Lung (tissue), 12 donors: ENCODE data around the gene CPLX1. TPM values are rescaled to one million over a fixed set of nuclear protein-coding genes. Genes with fewer than 3 reads are reported as not detected.

Source experiments
- ATAC-seq: fragments of 200-7000 bp; cut with Tn5 transposase; one replicate; pipeline ENCODE4 v1.9.1; 2020; ENCODE audit warnings: moderate number of reproducible peaks; ENCODE audit not compliant: insufficient read depth, low FRiP score
- DNase-seq, 3 donors: peaks; one replicate each; pipeline ENCODE4 v3.0.0-alpha.2; 2013 to 2017
- H3K27ac ChIP-seq, 2 donors: one replicate each; pipeline ENCODE4 v1.5.1; 2013; ENCODE audit warnings: mild to moderate bottlenecking in 2 of 2, moderate library complexity in 2 of 2, control low read depth in 1 of 2, inconsistent platforms in 1 of 2, low read depth in 1 of 2, low read length in 1 of 2
- H3K27me3 ChIP-seq, 3 donors: one replicate each; pipeline ENCODE4 v1.5.1; 2013; ENCODE audit warnings: low read length in 2 of 3; ENCODE audit not compliant: control insufficient read depth in 3 of 3, insufficient read depth in 3 of 3
- H3K36me3 ChIP-seq, 4 donors: one replicate each; pipeline ENCODE4 v1.5.1; 2013; ENCODE audit warnings: low read length in 4 of 4, mild to moderate bottlenecking in 1 of 4, moderate library complexity in 1 of 4; ENCODE audit not compliant: control insufficient read depth in 4 of 4, insufficient read depth in 4 of 4
- H3K4me1 ChIP-seq, 5 donors: one replicate each; pipeline ENCODE4 v1.5.1; 2013; ENCODE audit warnings: low read length in 5 of 5, mild to moderate bottlenecking in 2 of 5, moderate library complexity in 1 of 5; ENCODE audit not compliant: control insufficient read depth in 5 of 5, insufficient read depth in 5 of 5
- H3K4me3 ChIP-seq: one replicate; pipeline ENCODE4 v1.5.1; 2013; ENCODE audit warnings: mild to moderate bottlenecking, control low read depth, moderate library complexity
- H3K9ac ChIP-seq, 2 donors: one replicate each; pipeline ENCODE4 v1.5.1; 2013; ENCODE audit warnings: low read length in 2 of 2, control low read depth in 1 of 2; ENCODE audit not compliant: insufficient read depth in 1 of 2
- H3K9me3 ChIP-seq, 4 donors: one replicate each; pipeline ENCODE4 v1.5.1; 2013; ENCODE audit warnings: low read length in 3 of 4, mild to moderate bottlenecking in 1 of 4, moderate library complexity in 1 of 4; ENCODE audit not compliant: control insufficient read depth in 4 of 4, insufficient read depth in 3 of 4
- WGBS, 2 donors: extraction: QIAGEN DNeasy Blood & Tissue Kit; methylation state at CpG; one replicate each; pipeline ENCODE4 v1.1.7; 2013; 5-methylcytosine and 5-hydroxymethylcytosine counted together
- polyA plus RNA-seq, 2 donors: library from polyadenylated mRNA; stranded (reverse); fragments of 200-250 nt; gene quantifications; one replicate each; pipeline ENCODE4 v1.2.1, GENCODE V29; 2013
- total RNA-seq, 2 donors: library from RNA; depleted of rRNA in 1 of 2; stranded (reverse); fragments of >200 nt in 1 of 2; gene quantifications; one replicate each; pipeline ENCODE4 v1.2.1, GENCODE V29; 2014 to 2021
- TF ChIP-seq, protein P1 (sequence below): IDR thresholded peaks from 2 replicates; pipeline ENCODE4 v1.5.1; 2012; ENCODE audit warnings: mild to moderate bottlenecking; ENCODE audit errors: control extremely low read depth, extremely low read depth
- donor health status: control.
- donor health status: control.
- donor health status: Bipolar disorder and iron deficiency.
- donor health status: healthy.
- donor health status: DM: yes; HTN: yes; CAD: no.

The CPLX1 gene
- total and polyA plus RNA-seq, 4 donors = 1.1 to 3.9 (median 2.1) TPM

DNA sequence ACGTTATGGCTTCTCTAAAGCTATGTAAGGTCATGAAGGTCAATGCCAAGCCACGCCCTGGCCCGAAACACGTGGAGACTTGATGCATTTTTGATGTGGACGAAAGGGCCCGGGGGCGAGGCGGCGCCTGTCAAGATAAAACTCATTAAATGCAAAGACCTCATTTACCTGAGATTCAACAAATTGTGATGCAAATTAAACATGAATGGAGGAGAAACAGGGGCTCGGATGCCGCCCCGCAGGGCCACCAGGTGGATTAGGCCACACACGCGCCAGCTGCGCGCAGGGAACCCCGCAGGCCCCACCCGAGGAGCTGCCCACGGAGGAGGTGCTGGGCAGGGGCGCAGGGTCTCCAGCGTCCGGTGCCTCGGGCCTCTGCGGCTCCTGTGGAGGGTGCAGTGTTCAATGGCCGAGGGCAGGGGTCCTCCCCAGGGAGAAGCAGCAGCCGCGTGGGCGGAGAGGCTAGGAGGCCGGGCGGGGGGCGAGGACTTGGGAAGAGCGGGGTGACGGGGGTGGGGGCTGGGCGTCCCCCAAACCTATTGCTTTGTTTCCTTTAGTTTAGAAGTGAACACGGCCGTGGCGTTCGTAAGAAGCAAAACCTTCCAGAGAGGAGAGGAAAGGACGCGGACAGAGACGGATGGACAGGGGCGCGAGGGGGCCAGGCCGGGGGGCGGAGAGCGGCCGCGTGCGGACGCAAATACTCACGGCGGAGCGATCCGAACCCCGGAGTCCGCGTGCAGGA, 40.4 kb downstream of the CPLX1 start:
- Histone ChIP-seq H3K4me1 (peaks cover 2 to 23% (median 4%) of the 10 kb centered on the region in 5 donors), H3K27ac (no peak overlapping the region), H3K36me3 (peaks cover 0 to 2% (median 0%) of the 10 kb centered on the region in 4 donors), H3K4me3 (no peak overlapping the region), H3K27me3 (peaks cover 3 to 25% (median 18%) of the 10 kb centered on the region in 3 donors), H3K9ac (no peak overlapping the region), H3K9me3 (peaks cover 0 to 2% (median 0%) of the 10 kb centered on the region in 4 donors)
- no peak for DNase-seq
- WGBS, 2 donors = 12 to 16% methylated on average over 49 to 57 of the region's 57 CpGs
- ATAC-seq = no peak
- TF ChIP-seq, protein P1, sequence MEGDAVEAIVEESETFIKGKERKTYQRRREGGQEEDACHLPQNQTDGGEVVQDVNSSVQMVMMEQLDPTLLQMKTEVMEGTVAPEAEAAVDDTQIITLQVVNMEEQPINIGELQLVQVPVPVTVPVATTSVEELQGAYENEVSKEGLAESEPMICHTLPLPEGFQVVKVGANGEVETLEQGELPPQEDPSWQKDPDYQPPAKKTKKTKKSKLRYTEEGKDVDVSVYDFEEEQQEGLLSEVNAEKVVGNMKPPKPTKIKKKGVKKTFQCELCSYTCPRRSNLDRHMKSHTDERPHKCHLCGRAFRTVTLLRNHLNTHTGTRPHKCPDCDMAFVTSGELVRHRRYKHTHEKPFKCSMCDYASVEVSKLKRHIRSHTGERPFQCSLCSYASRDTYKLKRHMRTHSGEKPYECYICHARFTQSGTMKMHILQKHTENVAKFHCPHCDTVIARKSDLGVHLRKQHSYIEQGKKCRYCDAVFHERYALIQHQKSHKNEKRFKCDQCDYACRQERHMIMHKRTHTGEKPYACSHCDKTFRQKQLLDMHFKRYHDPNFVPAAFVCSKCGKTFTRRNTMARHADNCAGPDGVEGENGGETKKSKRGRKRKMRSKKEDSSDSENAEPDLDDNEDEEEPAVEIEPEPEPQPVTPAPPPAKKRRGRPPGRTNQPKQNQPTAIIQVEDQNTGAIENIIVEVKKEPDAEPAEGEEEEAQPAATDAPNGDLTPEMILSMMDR = no peak

DNA sequence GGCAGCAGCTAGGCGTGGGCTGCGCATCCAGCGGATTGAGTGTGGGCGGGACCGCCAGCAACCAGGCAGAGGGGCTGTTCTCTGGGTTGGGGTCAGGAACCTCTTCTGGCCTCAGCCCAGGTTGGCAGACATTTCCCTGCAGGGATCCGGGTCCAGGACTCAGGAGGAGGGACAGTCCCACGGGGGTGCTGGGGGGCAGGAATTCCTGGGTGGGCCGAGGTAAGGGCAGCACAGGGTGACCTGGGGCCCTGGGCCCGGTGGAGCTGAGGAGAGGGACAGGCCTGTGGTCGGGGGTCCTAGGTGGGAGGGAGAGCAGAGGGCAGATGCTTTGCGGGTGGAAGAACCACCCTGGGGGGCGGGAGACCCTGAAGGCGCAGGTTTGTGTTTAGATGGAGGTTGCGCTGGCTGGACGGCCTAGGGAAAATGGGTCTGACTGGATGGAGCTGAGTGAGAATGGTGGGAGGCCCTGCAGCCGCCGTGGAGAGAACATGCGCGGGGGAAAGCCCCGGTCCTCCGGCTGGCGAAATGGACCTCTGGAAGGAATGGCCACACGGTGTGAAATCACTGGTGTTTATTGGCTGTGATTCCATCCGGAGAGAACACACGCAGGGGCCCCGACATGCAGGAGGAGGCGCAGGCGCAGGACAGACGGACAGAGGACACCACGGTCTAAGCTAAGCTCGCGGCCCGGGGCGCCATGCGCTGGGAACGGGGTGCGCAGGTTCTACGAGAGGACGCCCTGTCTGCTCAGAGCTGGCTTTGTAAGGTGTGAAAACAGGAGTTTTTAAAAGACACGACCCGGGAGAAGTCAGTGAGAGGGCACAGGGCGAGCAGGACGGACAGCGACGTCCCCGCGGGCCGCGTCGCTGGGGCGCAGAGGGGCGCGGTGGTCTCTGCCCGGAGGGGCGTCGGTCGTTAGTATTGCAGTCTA, 41.3 kb downstream of the CPLX1 start:
- Histone ChIP-seq H3K9ac (no peak overlapping the region), H3K27me3 (peaks cover 3 to 25% (median 18%) of the 10 kb centered on the region in 3 donors), H3K4me1 (peaks cover 4 to 30% (median 10%) of the 10 kb centered on the region in 5 donors), H3K4me3 (no peak overlapping the region), H3K9me3 (peaks cover 0 to 2% (median 0%) of the 10 kb centered on the region in 4 donors), H3K36me3 (peaks cover 0 to 9% (median under 1%) of the 10 kb centered on the region in 4 donors), H3K27ac (no peak overlapping the region)
- WGBS, 2 donors = 59 to 64% methylated on average over 57 of the region's 57 CpGs
- no peak for DNase-seq
- TF ChIP-seq, protein P1 = no peak
- ATAC-seq = no peak

DNA sequence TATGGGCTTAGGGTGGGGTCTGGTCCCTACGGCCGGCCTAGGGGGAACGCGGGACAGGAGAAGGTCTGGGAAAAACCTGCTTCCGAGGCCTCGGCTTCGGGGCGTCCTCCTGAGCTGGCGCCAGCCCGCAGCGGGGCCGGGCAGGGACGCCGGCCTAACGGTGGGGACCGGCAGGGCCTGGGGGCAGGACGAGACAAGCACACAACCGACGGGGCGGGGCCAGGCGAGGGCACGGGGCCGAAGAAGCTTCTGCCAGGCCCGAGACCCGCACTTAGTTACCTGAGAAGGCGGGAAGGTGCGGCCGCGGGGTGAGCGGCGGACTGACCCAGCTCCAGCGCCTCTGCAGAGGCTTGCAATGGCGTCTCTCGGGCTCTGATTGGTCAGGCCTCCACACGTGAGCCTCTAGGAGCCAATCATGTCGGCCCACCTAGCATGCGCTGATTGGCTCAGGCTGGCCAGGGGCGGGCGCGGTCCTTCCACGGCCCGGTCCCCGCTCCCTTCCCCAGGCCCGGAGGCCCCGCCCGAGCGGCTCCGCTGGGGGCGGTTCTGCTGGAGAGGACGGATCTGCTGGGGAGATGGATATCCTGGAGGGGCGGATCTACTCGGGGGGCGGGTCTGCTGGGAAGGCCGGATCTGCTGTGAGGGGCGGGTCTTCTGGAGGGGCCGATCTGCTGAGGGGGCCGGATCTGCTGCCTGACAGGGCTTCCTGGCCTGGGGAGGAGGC, 44.3 kb downstream of the CPLX1 start:
- peaks cover 4 to 33% (median 12%) of the 10 kb centered on the region in 5 donors for H3K4me1 ChIP-seq
- H3K9ac ChIP-seq = peak overlapping the region; percentile 55 to 95
- TF ChIP-seq, protein P1 = no peak
- peaks cover 2 to 15% (median 13%) of the 10 kb centered on the region in 3 donors for H3K27me3 ChIP-seq
- ATAC-seq (peak; percentile 96), DNase-seq (peak; percentile 99 to 100 (median 100))
- WGBS, 2 donors = 1% methylated on average over 57 of the region's 57 CpGs
- H3K4me3 ChIP-seq = peak overlapping the region; percentile 97
- peak overlapping the region; percentile 94 to 97 for H3K27ac ChIP-seq
- H3K36me3 ChIP-seq = peaks cover 0 to 21% (median 12%) of the 10 kb centered on the region in 4 donors
- peaks cover 0 to 2% (median 0%) of the 10 kb centered on the region in 4 donors for H3K9me3 ChIP-seq
